ENCODE measurements around the gene NEK11.

DNA sequence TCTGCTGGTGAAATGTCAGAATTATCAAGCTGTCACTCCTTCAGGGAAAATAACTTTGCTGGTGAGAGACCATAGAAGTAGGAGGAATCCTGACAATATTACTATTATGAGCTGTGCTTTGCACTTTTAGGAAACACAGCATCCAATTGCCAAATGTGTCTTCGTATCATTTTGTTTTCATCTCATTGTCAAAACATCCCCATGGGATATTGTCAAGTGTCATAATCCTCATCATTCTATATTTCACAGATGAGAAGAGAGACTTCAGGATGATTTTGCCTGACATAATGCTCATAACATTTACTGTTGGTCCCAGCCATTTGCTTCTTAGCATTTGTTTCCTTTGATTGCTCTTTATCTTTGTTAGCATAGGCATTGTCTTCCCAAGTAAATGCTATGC, 234.4 kb downstream of the NEK11 start:
- TF ChIP-seq, protein P1, sequence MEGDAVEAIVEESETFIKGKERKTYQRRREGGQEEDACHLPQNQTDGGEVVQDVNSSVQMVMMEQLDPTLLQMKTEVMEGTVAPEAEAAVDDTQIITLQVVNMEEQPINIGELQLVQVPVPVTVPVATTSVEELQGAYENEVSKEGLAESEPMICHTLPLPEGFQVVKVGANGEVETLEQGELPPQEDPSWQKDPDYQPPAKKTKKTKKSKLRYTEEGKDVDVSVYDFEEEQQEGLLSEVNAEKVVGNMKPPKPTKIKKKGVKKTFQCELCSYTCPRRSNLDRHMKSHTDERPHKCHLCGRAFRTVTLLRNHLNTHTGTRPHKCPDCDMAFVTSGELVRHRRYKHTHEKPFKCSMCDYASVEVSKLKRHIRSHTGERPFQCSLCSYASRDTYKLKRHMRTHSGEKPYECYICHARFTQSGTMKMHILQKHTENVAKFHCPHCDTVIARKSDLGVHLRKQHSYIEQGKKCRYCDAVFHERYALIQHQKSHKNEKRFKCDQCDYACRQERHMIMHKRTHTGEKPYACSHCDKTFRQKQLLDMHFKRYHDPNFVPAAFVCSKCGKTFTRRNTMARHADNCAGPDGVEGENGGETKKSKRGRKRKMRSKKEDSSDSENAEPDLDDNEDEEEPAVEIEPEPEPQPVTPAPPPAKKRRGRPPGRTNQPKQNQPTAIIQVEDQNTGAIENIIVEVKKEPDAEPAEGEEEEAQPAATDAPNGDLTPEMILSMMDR (conservative IDR thresholded peaks at IDR 0.05; ENCODE audit: low read length), result no peak
- no peak for TF ChIP-seq EZH2phosphoT487 (IDR thresholded peaks at IDR 0.05; ENCODE audit: borderline replicate concordance)

All from Loucy (cell line).